GM12878 (cell line): ENCODE data around the gene CREB3L1. TPM values are rescaled to one million over a fixed set of nuclear protein-coding genes. Genes with fewer than 3 reads are reported as not detected.

Source experiments
- ATAC-seq: fragments of 200-7000 bp; cut with Tn5 transposase; 3 replicates; pipeline ENCODE4 v1.9.1; 2020; ENCODE audit warnings: mild to moderate bottlenecking, moderate library complexity
- BruUV-seq: library from RNA; stranded (reverse); fragments of 400-500 nt; replicated peaks from 2 replicates; lab custom pipeline; 2021; lab: Mats Ljungman, UMichigan
- CTCF ChIA-PET: fragments of 300-600 bp; sonication (Branson Sonifier 250); formaldehyde crosslinking; extraction: SDS; loops from one replicate; lab custom pipeline; 2021; ENCODE audit warnings: inconsistent platforms; lab: Yijun Ruan, JAX
- POLR2A ChIA-PET: fragments of 350-600 bp; formaldehyde crosslinking; extraction: SDS; loops from one replicate; lab custom pipeline; 2021; ENCODE audit warnings: inconsistent platforms; lab: Charles Lee
- RAD21 ChIA-PET: fragments of 300-600 bp; sonication (Branson Sonifier 250); formaldehyde crosslinking; loops from one replicate; lab custom pipeline; 2023; ENCODE audit warnings: antibody characterized with exemption; ENCODE audit not compliant: unreplicated experiment; lab: Charles Lee
- SMC1A ChIA-PET: fragments of 300-600 bp; sonication (Branson Sonifier 250); formaldehyde crosslinking; loops from one replicate; lab custom pipeline; 2023; ENCODE audit not compliant: unreplicated experiment, uncharacterized antibody; lab: Charles Lee
- DNase-seq: peaks from one replicate; pipeline ENCODE4 v3.0.0-alpha.2; 2011; ENCODE audit warnings: low read depth, low spot score
- FAIRE-seq: peaks from 3 replicates; lab custom pipeline; 2011; peaks lifted over from hg19 to GRCh38; lab: Jason Lieb, UNC
- H2AFZ ChIP-seq: 2 replicates; pipeline ENCODE4 v1.6.0; 2011; ENCODE audit warnings: low read depth, low read length, control low read depth; ENCODE audit not compliant: control insufficient read depth
- H3K27ac ChIP-seq: 2 replicates; pipeline ENCODE4 v1.5.1; 2011; ENCODE audit warnings: control low read depth; ENCODE audit not compliant: control insufficient read depth, insufficient read depth
- H3K27me3 ChIP-seq, 2 experiments: replicated peaks in 1 of 2; 2 replicates each; pipeline versions ENCODE4 v1.6.0 to v1.6.1; 2011; ENCODE audit warnings: low read length in 1 of 2; ENCODE audit not compliant: control insufficient read depth in 2 of 2, insufficient read depth in 2 of 2
- H3K36me3 ChIP-seq, 2 experiments: 2 replicates each; pipeline ENCODE4 v1.5.1; 2011; ENCODE audit warnings: low read length in 1 of 2; ENCODE audit not compliant: control insufficient read depth in 2 of 2, insufficient read depth in 2 of 2
- H3K4me1 ChIP-seq: 2 replicates; pipeline ENCODE4 v1.6.1; 2011; ENCODE audit warnings: mild to moderate bottlenecking, low read length, moderate library complexity, mixed read lengths; ENCODE audit not compliant: control insufficient read depth, insufficient read depth
- H3K4me2 ChIP-seq: 2 replicates; pipeline ENCODE4 v1.6.0; 2011; ENCODE audit warnings: control low read depth; ENCODE audit not compliant: control insufficient read depth, insufficient read depth
- H3K4me3 ChIP-seq: fragments of 200-600 bp; sonication (generic); 2 replicates; pipeline ENCODE4 v1.5.1; 2016
- H3K79me2 ChIP-seq: 2 replicates; pipeline ENCODE4 v1.6.0; 2011; ENCODE audit warnings: low read length; ENCODE audit not compliant: control insufficient read depth, insufficient read depth
- H3K9ac ChIP-seq: 2 replicates; pipeline ENCODE4 v1.8.0; 2011; ENCODE audit warnings: low read length, control low read depth, mixed read lengths; ENCODE audit not compliant: control insufficient read depth, insufficient read depth
- H3K9me3 ChIP-seq: replicated peaks from 3 replicates; pipeline ENCODE4 v1.5.1; 2011; ENCODE audit warnings: mild to moderate bottlenecking, low read length; ENCODE audit not compliant: control insufficient read depth, insufficient read depth
- H4K20me1 ChIP-seq: 2 replicates; pipeline ENCODE4 v1.6.0; 2011; ENCODE audit not compliant: control insufficient read depth, insufficient read depth
- BCL3 ChIP-seq: IDR thresholded peaks from 2 replicates; pipeline ENCODE4 v1.6.1; 2011; ENCODE audit warnings: borderline replicate concordance, low read depth, mild to moderate bottlenecking, moderate library complexity, low read length; ENCODE audit not compliant: insufficient read depth, poor library complexity, severe bottlenecking
- CREM ChIP-seq: IDR thresholded peaks from 2 replicates; pipeline ENCODE4 v1.6.1; 2014; ENCODE audit warnings: antibody characterized with exemption, low read depth
- CTCF ChIP-seq, 3 experiments: IDR thresholded peaks in 2 of 3; conservative IDR thresholded peaks in 1 of 3; 2 replicates each; pipeline ENCODE4 v1.5.1; 2011; ENCODE audit warnings: low read depth in 3 of 3, low read length in 3 of 3, mild to moderate bottlenecking in 3 of 3, control low read depth in 2 of 3, moderate library complexity in 2 of 3, inconsistent platforms in 1 of 3, mixed read lengths in 1 of 3; ENCODE audit not compliant: control insufficient read depth in 2 of 3, insufficient read depth in 1 of 3; ENCODE audit errors: extremely low read depth in 1 of 3
- IRF4 ChIP-seq: IDR thresholded peaks from 2 replicates; pipeline ENCODE4 v1.6.1; 2011; ENCODE audit warnings: low read depth, low read length
- KAT2A ChIP-seq: conservative IDR thresholded peaks from 2 replicates; pipeline ENCODE4 v1.6.1; 2011; ENCODE audit warnings: low read depth, low read length; ENCODE audit not compliant: control insufficient read depth
- WGBS: methylation state at CpG from one replicate; pipeline ENCODE4 v1.1.6; 2016; ENCODE audit warnings: low lambda C conversion rate; ENCODE audit not compliant: insufficient replicate concordance, insufficient coverage; ENCODE audit errors: missing lambda C conversion rate; 5-methylcytosine and 5-hydroxymethylcytosine counted together
- in situ Hi-C: fragments of 300-500 bp; cut with MboI; formaldehyde crosslinking; loops from 9 replicates; pipeline ENCODE4 v1.14.3; 2018; ENCODE audit warnings: mixed read lengths
- intact Hi-C: fragments of 100-400 bp; cut with micrococcal nuclease; formaldehyde crosslinking; loops from one replicate; pipeline ENCODE4 v1.14.2; 2022; ENCODE audit not compliant: unreplicated experiment
- polyA plus RNA-seq, 11 experiments: library from polyadenylated mRNA; depleted of rRNA in 4 of 11; unstranded in 6 of 11; stranded (reverse) in 5 of 11; fragments of >200 nt; fragmentation: Nextera tagmentation in 4 of 11; fragmentation: Illumina TruSeq in 1 of 11; extraction: Ambion mirVana in 4 of 11; extraction: Trizol in 1 of 11; gene quantifications; 1 replicate in 1 of 11; 2 replicates in 10 of 11; pipeline versions ENCODE4 v1.2.1 to v1.2.3, GENCODE V29; 2011 to 2016; ENCODE audit warnings: inconsistent platforms in 2 of 11, missing spikeins in 2 of 11, low read depth in 1 of 11
- total RNA-seq, 4 experiments: library from RNA; depleted of rRNA in 3 of 4; stranded (reverse); fragments of >200 nt in 3 of 4; fragmentation: Illumina TruSeq in 1 of 4; extraction: Trizol in 1 of 4; gene quantifications; 2 replicates each; pipeline versions ENCODE4 v1.2.1 to v1.2.3, GENCODE V29; 2013 to 2021

CREB3L1 gene
- total and polyA plus RNA-seq, 10 of the 15 experiments (the other 5 are each of a cell fraction or from before 2014, with no cell fraction given): 0.03 to 1.4 (median 0.22) TPM

- ChIA-PET CTCF (interaction anchor here (1.1 to 4.5 kb wide), 8 partner anchors 11 to 345 kb away, joined by 3 to 26 read pairs (median 3); no protein-coding TSS in a partner anchor), RAD21 (interaction anchor here (0.7 to 3.1 kb wide), 2 partner anchors 12 to 53 kb away, joined by 3 to 15 read pairs; no protein-coding TSS in a partner anchor), POLR2A (no interaction called here), SMC1A (interaction anchor here (0.8 to 1.9 kb wide), 3 partner anchors 10 to 54 kb away, joined by 3 to 4 read pairs (median 3); no protein-coding TSS in a partner anchor)
- no peak overlapping the region for H2AFZ ChIP-seq
- in situ Hi-C loops (no loop called here), intact Hi-C loops (no loop called here)
- no peaks in the 10 kb centered on the region for H3K36me3 ChIP-seq
- ATAC-seq (peak; percentile 52), DNase-seq (no peak), FAIRE-seq (no peak)
- H3K4me1 ChIP-seq: peaks cover 22% of the 10 kb centered on the region
- no peak overlapping the region for H3K4me2 ChIP-seq
- H3K27me3 ChIP-seq: no peaks in the 10 kb centered on the region; a peak in 2 of 4 replicates
- H3K27ac ChIP-seq: no peak overlapping the region
- no peaks in the 10 kb centered on the region for H3K9me3 ChIP-seq
- no peak overlapping the region for H3K4me3 ChIP-seq
- no peak overlapping the region for H3K9ac ChIP-seq
- WGBS: 56% methylated on average over 25 of the region's 26 CpGs
- no peaks in the 10 kb centered on the region for H4K20me1 ChIP-seq
- no TSS peak for BruUV-seq
- no peaks in the 10 kb centered on the region for H3K79me2 ChIP-seq
- TF ChIP-seq CTCF (IDR thresholded peaks at IDR 0.05 in 2 of 3, conservative IDR thresholded peaks at IDR 0.05 in 1 of 3; ENCODE audit: control insufficient read depth in 2 of 3, extremely low read depth in 1 of 3, insufficient read depth in 1 of 3, low read depth in 3 of 3, low read length in 3 of 3): peak; percentile 19 to 41 (median 33); a peak in 4 of 6 replicates
- no peak for TF ChIP-seq BCL3
- TF ChIP-seq KAT2A: no peak
- TF ChIP-seq IRF4: no peak
- TF ChIP-seq CREM: no peak
Measured at GRCh38 chr11:46296528-46297448, 19.3 kb downstream of the CREB3L1 start.
